Hepatocyte (in vitro differentiated cells): ENCODE measurements around the gene CLASRP. TPM values are rescaled to one million over a fixed set of nuclear protein-coding genes. Genes with fewer than 3 reads are reported as not detected.
"Not testable (repeated sequence)": the region's sequence is repeated elsewhere in the genome, so short reads cannot be mapped to it uniquely, and the experiment has no call there.

ENCODE experiments used
- DNase-seq: peaks from one replicate; pipeline ENCODE4 v3.0.0-alpha.2; 2016; ENCODE audit warnings: low spot score
- H2AFZ ChIP-seq: fragments of 200-600 bp; sonication (generic); 2 replicates; pipeline ENCODE4 v1.6.0; 2016; ENCODE audit warnings: antibody characterized with exemption, mild to moderate bottlenecking
- H3K27ac ChIP-seq: fragments of 200-600 bp; sonication (generic); 2 replicates; pipeline ENCODE4 v1.5.1; 2016; ENCODE audit warnings: mild to moderate bottlenecking
- H3K27me3 ChIP-seq: fragments of 200-600 bp; sonication (generic); 2 replicates; pipeline ENCODE4 v1.6.1; 2016
- H3K36me3 ChIP-seq: fragments of 200-600 bp; sonication (generic); replicated peaks from 2 replicates; pipeline ENCODE4 v1.5.1; 2016; ENCODE audit warnings: low read depth; ENCODE audit not compliant: insufficient read depth
- H3K4me1 ChIP-seq: fragments of 200-600 bp; sonication (generic); 2 replicates; pipeline ENCODE4 v1.5.1; 2016; ENCODE audit warnings: mild to moderate bottlenecking, moderate library complexity; ENCODE audit not compliant: insufficient read depth
- H3K4me2 ChIP-seq: fragments of 200-600 bp; sonication (generic); 2 replicates; pipeline ENCODE4 v1.6.0; 2016
- H3K4me3 ChIP-seq: fragments of 200-600 bp; sonication (generic); 2 replicates; pipeline ENCODE4 v1.5.1; 2016; ENCODE audit warnings: mild to moderate bottlenecking
- H3K79me2 ChIP-seq: fragments of 200-600 bp; sonication (generic); 2 replicates; pipeline ENCODE4 v1.6.0; 2017; ENCODE audit warnings: mild to moderate bottlenecking
- H3K9me2 ChIP-seq: fragments of 200-600 bp; sonication (generic); replicated peaks from 2 replicates; pipeline ENCODE4 v1.6.0; 2017; ENCODE audit warnings: mild to moderate bottlenecking; ENCODE audit not compliant: insufficient read depth
- H3K9me3 ChIP-seq: fragments of 200-600 bp; sonication (generic); 2 replicates; pipeline ENCODE4 v1.5.1; 2016; ENCODE audit warnings: low read depth, mild to moderate bottlenecking
- H4K20me1 ChIP-seq: fragments of 200-600 bp; sonication (generic); 2 replicates; pipeline ENCODE4 v1.6.0; 2016; ENCODE audit warnings: mild to moderate bottlenecking; ENCODE audit not compliant: insufficient read depth, poor library complexity, severe bottlenecking
- EZH2 ChIP-seq: fragments of 200-600 bp; sonication (generic); IDR thresholded peaks from 2 replicates; pipeline ENCODE4 v1.6.1; 2016; ENCODE audit warnings: antibody characterized with exemption, mild to moderate bottlenecking, borderline replicate concordance
- EZH2phosphoT487 ChIP-seq: fragments of 200-600 bp; sonication (generic); IDR thresholded peaks from one replicate; pipeline ENCODE4 v1.6.1; 2018; ENCODE audit warnings: antibody characterized with exemption, mild to moderate bottlenecking, low read depth, moderate library complexity; ENCODE audit not compliant: unreplicated experiment, severe bottlenecking
- WGBS: methylation state at CpG from one replicate; pipeline ENCODE4 v1.1.6; 2016; ENCODE audit warnings: low lambda C conversion rate; ENCODE audit errors: missing lambda C conversion rate; 5-methylcytosine and 5-hydroxymethylcytosine counted together
- polyA plus RNA-seq: library from polyadenylated mRNA; unstranded; fragments of >200 nt; fragmentation: Nextera tagmentation; extraction: Ambion mirVana; gene quantifications from 2 replicates; pipeline ENCODE4 v1.2.1, GENCODE V29; 2016
- total RNA-seq: library from RNA; depleted of rRNA; stranded (reverse); fragments of >200 nt; gene quantifications from 2 replicates; pipeline ENCODE4 v1.2.3, GENCODE V29; 2014
- TF ChIP-seq, protein P1 (sequence below): fragments of 200-600 bp; sonication (generic); IDR thresholded peaks from 2 replicates; pipeline ENCODE4 v1.5.1; 2016; ENCODE audit warnings: antibody characterized with exemption, mild to moderate bottlenecking; ENCODE audit not compliant: poor library complexity

CLASRP gene
- total and polyA plus RNA-seq, 2 experiments from 2014 or later, result 45.8 to 56.2 TPM

DNA sequence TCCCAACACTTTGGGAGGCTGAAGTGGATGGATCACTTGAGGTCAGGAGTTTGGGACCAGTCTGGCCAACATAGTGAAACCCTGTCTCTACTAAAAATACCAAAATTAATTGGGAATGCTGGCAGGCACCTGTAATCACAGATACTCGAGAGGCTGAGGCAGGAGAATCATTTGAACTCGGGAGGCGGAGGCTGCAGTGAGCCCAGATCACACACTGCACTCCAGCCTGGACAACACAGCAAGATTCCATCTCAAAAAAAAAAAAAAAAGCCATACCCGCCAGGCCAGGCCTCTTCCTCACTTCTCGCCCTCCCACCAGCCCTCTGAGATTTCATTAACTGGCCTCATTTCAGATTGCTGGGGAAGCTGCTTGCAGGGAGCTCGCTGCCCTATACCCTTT is 45.3 kb upstream of the CLASRP start:
- no peaks in the 10 kb centered on the region for H3K27me3 ChIP-seq
- no peak overlapping the region for H3K27ac ChIP-seq
- no peak overlapping the region for H2AFZ ChIP-seq
- H3K36me3 ChIP-seq, result no peaks in the 10 kb centered on the region
- H3K9me3 ChIP-seq, result no peaks in the 10 kb centered on the region
- H3K79me2 ChIP-seq, result no peaks in the 10 kb centered on the region
- no peaks in the 10 kb centered on the region for H4K20me1 ChIP-seq
- H3K4me1 ChIP-seq, result no peaks in the 10 kb centered on the region
- TF ChIP-seq EZH2, result no peak
- TF ChIP-seq EZH2phosphoT487, result no peak
- TF ChIP-seq, protein P1, sequence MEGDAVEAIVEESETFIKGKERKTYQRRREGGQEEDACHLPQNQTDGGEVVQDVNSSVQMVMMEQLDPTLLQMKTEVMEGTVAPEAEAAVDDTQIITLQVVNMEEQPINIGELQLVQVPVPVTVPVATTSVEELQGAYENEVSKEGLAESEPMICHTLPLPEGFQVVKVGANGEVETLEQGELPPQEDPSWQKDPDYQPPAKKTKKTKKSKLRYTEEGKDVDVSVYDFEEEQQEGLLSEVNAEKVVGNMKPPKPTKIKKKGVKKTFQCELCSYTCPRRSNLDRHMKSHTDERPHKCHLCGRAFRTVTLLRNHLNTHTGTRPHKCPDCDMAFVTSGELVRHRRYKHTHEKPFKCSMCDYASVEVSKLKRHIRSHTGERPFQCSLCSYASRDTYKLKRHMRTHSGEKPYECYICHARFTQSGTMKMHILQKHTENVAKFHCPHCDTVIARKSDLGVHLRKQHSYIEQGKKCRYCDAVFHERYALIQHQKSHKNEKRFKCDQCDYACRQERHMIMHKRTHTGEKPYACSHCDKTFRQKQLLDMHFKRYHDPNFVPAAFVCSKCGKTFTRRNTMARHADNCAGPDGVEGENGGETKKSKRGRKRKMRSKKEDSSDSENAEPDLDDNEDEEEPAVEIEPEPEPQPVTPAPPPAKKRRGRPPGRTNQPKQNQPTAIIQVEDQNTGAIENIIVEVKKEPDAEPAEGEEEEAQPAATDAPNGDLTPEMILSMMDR, result no peak
- H3K4me2 ChIP-seq, result no peak overlapping the region
- 94% methylated on average over 6 of the region's 6 CpGs for WGBS
- H3K9me2 ChIP-seq, result no peaks in the 10 kb centered on the region
- no peak for DNase-seq
- no peak overlapping the region for H3K4me3 ChIP-seq

DNA sequence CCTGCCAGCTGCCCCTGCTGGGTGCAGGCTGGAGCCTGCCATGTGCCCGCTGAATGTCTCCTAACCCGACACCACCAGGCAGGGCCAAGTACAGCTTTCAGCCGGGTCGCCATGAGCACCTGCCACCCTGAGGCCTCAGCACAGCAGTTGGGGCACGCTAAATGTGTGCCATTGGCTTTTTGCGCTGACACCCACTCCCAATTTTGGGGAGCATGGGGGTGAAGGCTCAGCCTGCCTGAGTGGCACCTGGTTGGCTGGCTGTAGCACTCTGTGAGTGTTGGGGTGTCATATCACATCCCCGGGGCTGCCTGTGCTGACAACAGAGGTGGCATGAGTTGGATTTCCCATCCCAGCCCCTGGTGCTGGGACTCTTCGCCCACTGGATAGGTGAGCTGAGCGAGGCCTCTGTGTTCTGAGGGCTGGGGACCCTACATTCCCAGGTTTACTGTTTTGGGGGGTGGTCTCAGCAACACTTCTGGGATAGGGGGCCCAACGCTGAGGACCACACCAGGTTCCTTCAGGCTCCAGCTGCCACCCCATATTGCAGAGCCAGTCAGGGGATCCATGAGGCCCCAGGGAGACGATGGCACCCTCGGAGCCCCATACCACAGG is 44.8 kb upstream of the CLASRP start:
- H3K27me3 ChIP-seq, result no peaks in the 10 kb centered on the region
- no peaks in the 10 kb centered on the region for H3K9me2 ChIP-seq
- no peak overlapping the region for H3K27ac ChIP-seq
- WGBS, result 96% methylated on average over 12 of the region's 12 CpGs
- no peak overlapping the region for H3K4me3 ChIP-seq
- no peaks in the 10 kb centered on the region for H3K79me2 ChIP-seq
- H3K9me3 ChIP-seq, result no peaks in the 10 kb centered on the region
- H4K20me1 ChIP-seq, result no peaks in the 10 kb centered on the region
- H3K4me1 ChIP-seq, result no peaks in the 10 kb centered on the region
- no peak overlapping the region for H2AFZ ChIP-seq
- H3K4me2 ChIP-seq, result no peak overlapping the region
- DNase-seq, result no peak
- TF ChIP-seq, protein P1, result no peak
- TF ChIP-seq EZH2phosphoT487 (no peak), EZH2 (no peak)
- no peaks in the 10 kb centered on the region for H3K36me3 ChIP-seq

DNA sequence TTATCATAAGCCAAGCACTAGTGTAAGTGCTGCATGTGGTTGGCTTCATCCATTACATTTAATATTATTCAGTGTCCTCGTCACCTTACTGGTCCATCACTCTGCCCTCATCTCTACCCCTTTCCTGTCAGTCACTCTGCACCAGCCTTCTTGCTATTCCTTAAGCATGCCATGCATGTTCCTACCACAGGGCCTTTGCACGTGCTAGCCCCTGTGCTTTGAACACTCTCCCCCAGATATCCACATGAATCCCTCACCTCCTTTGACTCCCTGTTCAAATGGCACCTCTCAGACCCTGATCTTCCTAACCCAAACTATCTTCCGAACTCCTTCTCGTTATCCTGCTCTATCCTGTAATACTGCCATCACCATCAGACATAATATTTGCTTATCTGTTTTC is 40.8 kb upstream of the CLASRP start:
- TF ChIP-seq EZH2phosphoT487 (no peak), EZH2 (no peak)
- TF ChIP-seq, protein P1, result no peak
- H3K36me3 ChIP-seq, result no peaks in the 10 kb centered on the region
- no peak for DNase-seq
- no peak overlapping the region for H3K4me3 ChIP-seq
- no peaks in the 10 kb centered on the region for H4K20me1 ChIP-seq
- H3K9me2 ChIP-seq, result no peaks in the 10 kb centered on the region
- no peaks in the 10 kb centered on the region for H3K79me2 ChIP-seq
- WGBS, result 95% methylated on average over 4 of the region's 4 CpGs
- H3K9me3 ChIP-seq, result no peaks in the 10 kb centered on the region
- peaks cover 3% of the 10 kb centered on the region for H3K4me1 ChIP-seq
- no peak overlapping the region for H3K4me2 ChIP-seq
- H2AFZ ChIP-seq, result no peak overlapping the region
- H3K27me3 ChIP-seq, result no peaks in the 10 kb centered on the region
- H3K27ac ChIP-seq, result no peak overlapping the region

DNA sequence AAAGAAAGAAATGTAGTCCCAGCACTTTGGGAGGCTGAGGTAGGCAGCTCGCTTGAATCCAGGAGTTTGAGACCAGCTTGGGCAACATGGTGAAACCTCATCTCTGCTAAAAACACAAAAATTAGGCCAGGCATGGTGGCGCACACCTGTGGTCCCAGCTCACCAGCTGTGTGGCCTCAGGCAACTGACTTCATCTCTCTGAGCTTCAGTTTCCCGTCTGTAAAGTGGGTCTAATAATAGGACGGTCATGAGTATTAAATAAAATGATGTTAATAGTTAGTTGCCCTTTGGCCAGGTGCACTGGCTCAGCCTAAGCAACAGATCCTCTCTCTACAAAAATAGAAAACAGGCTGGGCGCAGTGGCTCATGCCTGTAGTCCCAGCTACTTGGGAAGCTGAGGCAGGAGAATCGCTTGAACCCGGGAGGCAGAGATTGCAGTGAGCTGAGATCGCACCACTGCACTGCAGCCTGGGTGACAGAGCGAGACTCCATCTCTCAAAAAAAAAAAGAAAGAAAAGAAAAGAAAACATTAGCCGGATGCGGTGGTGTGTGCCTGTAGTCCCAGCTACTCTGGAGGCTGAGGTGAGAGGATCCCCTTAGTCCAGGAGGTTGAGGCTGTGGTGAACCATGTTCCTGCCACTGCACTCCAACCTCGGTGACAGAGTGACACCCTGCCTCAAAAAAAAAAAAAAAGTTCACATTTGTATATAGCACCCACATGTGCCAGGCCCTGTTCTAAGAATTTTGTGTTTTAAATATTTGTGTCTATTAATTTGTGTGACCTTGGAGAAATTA is 39.5 kb upstream of the CLASRP start:
- not testable (repeated sequence) for H3K36me3 ChIP-seq, H3K4me3 ChIP-seq, H3K79me2 ChIP-seq, H3K27ac ChIP-seq, H3K4me2 ChIP-seq, H3K9me2 ChIP-seq, DNase-seq, H3K27me3 ChIP-seq, H3K9me3 ChIP-seq, H4K20me1 ChIP-seq, H2AFZ ChIP-seq, H3K4me1 ChIP-seq
- 81% methylated on average over 12 of the region's 12 CpGs for WGBS

DNA sequence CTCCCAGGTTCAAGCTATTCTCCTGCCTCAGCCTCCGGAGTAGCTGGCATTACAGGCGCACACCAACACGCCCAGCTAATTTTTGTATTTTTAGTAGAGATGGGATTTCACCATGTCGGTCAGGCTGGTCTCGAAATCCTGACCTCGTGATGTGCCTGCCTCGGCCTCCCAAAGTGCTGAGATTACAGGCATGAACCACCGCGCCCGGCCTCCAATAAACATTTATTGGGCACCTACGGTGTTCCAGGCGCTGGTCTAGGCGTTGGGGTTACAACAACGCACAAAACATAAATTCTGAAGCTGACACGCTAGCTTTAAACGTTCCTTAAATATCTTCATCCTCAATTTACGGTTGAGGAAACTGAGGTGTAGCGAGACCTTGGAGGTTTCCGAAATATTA is 38.2 kb upstream of the CLASRP start:
- H3K79me2 ChIP-seq, H3K27me3 ChIP-seq, H3K36me3 ChIP-seq, H3K9me2 ChIP-seq, H3K4me1 ChIP-seq, DNase-seq, H4K20me1 ChIP-seq, H3K9me3 ChIP-seq: not testable (repeated sequence)
- WGBS, result 86% methylated on average over 19 of the region's 19 CpGs
- peak overlapping the region; percentile 78 for H2AFZ ChIP-seq
- peak overlapping the region; percentile 92 for H3K4me2 ChIP-seq
- H3K4me3 ChIP-seq, result peak overlapping the region; percentile 40
- peak overlapping the region; percentile 90 for H3K27ac ChIP-seq
